ENCODE results near the gene CUEDC2. TPM values are rescaled to one million over a fixed set of nuclear protein-coding genes. Genes with fewer than 3 reads are reported as not detected.

The CUEDC2 gene
- total RNA-seq, 1 donor from 2014 or later: 64.2 TPM

DNA sequence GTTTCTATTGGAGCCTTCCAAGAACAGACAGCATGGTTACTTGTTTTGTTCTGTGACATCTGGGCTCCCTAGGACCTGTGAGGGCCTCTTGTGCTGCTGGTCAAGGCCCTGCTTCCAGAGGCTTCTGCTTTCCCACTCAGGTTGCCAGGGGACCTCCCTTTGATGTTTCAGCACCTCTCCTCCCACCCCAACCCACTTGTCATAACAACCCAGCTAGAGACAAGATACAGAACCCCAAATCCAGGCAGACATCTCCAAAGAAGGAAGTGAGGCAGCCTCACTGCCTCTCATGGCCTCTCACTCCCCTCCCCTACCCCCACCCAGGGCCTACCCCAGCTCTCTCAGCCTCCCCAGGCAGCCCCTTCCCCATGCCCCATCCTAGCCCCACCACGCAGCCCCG, 25.6 kb downstream of the CUEDC2 start:
- Mint-ChIP-seq H3K27ac (peak overlapping the region; percentile 76), H3K4me3 (peak overlapping the region; percentile 19), H3K27me3 (peaks cover 21% of the 10 kb centered on the region), H3K36me3 (ENCODE audit: low read depth) (peaks cover 26% of the 10 kb centered on the region), H3K4me1 (peaks cover 37% of the 10 kb centered on the region), H3K9me3 (no peaks in the 10 kb centered on the region)
- intact Hi-C loops (cut with micrococcal nuclease): no loop called here
- no peak for DNase-seq

DNA sequence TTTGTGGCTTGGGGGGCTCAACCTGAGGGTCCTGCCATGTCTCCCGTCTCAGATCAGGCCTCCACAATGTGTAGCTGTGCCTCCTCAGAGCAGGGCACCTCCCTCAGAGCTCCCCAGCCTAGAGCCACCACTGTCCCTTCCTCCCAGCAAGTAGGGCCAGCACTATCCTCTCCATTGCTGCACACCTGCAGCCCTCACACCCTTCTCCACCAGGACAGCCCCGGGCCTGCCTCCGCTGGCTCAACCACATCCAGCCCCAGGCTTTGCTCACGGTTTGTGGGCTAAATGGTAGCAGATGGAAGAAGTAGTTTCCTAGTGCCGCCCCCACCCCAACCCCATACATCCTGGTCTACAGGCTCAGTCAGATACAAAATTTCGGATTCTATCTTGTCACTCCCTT, 26.7 kb downstream of the CUEDC2 start:
- Mint-ChIP-seq H3K27ac (no peak overlapping the region), H3K36me3 (ENCODE audit: low read depth) (peaks cover 33% of the 10 kb centered on the region), H3K9me3 (no peaks in the 10 kb centered on the region), H3K27me3 (peaks cover 13% of the 10 kb centered on the region), H3K4me3 (no peak overlapping the region), H3K4me1 (peaks cover 27% of the 10 kb centered on the region)
- intact Hi-C loops (cut with micrococcal nuclease): no loop called here
- no peak for DNase-seq

GRCh38 chr10:102405108-102405571, 27.2 kb downstream of the CUEDC2 start:
- intact Hi-C loops (cut with micrococcal nuclease): no loop called here
- H3K27me3 Mint-ChIP-seq: peaks cover 13% of the 10 kb centered on the region
- no peak for DNase-seq
- H3K4me3 Mint-ChIP-seq: no peak overlapping the region
- peaks cover 31% of the 10 kb centered on the region for H3K4me1 Mint-ChIP-seq
- no peak overlapping the region for H3K27ac Mint-ChIP-seq
- no peaks in the 10 kb centered on the region for H3K9me3 Mint-ChIP-seq
- peaks cover 38% of the 10 kb centered on the region for H3K36me3 Mint-ChIP-seq (ENCODE audit: low read depth)

DNA sequence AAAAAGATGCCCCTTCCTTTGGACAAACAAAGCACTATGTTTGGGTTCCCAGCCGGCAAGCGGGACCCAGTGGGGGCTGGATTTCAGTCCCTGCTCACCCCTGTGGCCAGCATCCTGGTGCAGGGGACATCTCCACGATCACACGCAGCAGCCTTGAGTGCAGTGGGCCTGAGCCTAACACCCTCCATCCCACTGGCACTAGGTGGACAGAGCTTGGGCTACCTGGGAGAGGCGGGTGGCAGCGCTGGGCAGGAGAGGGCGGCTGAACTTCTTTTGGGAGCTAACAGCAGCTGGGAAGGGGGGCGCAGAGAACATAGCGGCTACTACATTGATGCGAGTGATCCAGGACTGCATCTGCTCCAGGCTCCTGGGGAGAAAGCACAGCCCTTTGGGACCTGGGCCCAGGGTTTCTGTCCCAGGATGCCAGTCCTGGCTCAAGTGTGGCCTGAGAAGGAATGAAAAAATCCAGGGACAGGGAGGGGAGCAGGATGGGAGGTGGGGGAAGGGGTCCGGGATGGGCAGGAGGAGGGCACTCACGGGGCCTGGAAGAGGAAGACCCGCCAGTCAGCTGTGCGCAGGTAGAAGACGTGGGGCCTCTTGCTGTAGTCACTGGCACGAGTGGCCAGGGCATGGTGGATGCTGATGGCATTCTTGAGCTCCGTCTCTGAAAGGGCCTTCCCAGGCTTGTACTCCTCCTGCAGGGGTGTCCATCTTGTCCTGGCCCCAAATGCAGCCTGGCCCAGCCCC, 27.8 kb downstream of the CUEDC2 start:
- no peak overlapping the region for H3K27ac Mint-ChIP-seq
- H3K4me1 Mint-ChIP-seq: peaks cover 31% of the 10 kb centered on the region
- intact Hi-C loops (cut with micrococcal nuclease): no loop called here
- H3K9me3 Mint-ChIP-seq: no peaks in the 10 kb centered on the region
- H3K27me3 Mint-ChIP-seq: peaks cover 7% of the 10 kb centered on the region
- no peak overlapping the region for H3K4me3 Mint-ChIP-seq
- DNase-seq: no peak
- peaks cover 42% of the 10 kb centered on the region for H3K36me3 Mint-ChIP-seq (ENCODE audit: low read depth)

DNA sequence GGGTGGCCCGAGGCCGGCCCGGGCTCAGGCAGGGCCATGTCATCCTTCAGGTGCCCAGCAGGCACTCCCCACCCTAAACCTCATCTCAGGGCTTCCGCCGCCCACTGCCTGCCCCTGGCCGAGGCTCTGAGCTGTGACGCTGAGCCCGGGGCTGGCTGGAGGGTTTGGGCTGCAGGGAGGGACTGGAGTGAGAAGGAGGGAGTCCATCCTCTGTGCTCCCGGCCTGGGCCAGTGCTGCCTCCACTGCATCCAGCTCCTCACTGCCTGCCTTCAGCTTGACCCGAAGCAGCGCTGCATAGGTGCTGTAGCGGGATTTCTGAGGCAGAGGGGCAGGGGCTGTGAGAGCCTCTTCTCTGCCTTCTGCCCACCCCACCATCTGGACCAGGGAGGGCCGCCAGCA, 29.3 kb downstream of the CUEDC2 start:
- Mint-ChIP-seq H3K9me3 (no peaks in the 10 kb centered on the region), H3K27ac (no peak overlapping the region), H3K27me3 (peaks cover 1% of the 10 kb centered on the region), H3K4me1 (peaks cover 33% of the 10 kb centered on the region), H3K36me3 (ENCODE audit: low read depth) (peaks cover 50% of the 10 kb centered on the region), H3K4me3 (no peak overlapping the region)
- DNase-seq: no peak
- intact Hi-C loops (cut with micrococcal nuclease): no loop called here

- Mint-ChIP-seq H3K4me3 (no peak overlapping the region), H3K27ac (peak overlapping the region; percentile 70), H3K36me3 (ENCODE audit: low read depth) (peaks cover 56% of the 10 kb centered on the region), H3K4me1 (peaks cover 34% of the 10 kb centered on the region), H3K27me3 (no peaks in the 10 kb centered on the region), H3K9me3 (no peaks in the 10 kb centered on the region)
- intact Hi-C loops (cut with micrococcal nuclease): no loop called here
- DNase-seq: no peak
Measured at GRCh38 chr10:102402512-102402896, 29.9 kb downstream of the CUEDC2 start.

DNA sequence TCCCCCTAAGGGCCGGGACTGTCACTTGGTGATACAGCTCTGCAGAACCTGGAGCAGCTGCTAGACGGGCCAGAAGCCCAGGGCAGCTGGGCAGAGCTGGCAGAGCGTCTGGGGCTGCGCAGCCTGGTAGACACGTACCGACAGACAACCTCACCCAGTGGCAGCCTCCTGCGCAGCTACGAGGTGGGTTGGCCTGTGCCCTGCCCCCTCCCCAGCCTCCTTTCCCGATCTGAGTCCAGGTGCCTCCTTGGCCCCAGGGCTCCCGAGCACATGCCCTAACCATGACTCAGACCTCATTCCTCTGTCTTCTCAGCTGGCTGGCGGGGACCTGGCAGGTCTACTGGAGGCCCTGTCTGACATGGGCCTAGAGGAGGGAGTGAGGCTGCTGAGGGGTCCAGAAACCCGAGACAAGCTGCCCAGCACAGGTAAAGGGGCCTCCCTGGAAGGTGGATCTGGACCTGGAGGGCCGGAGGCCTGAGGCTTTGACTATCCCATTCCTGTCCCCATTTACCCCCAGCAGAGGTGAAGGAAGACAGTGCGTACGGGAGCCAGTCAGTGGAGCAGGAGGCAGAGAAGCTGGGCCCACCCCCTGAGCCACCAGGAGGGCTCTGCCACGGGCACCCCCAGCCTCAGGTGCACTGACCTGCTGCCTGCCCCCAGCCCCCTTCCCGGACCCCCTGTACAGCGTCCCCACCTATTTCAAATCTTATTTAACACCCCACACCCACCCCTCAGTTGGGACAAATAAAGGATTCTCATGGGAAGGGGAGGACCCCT, 30.5 kb downstream of the CUEDC2 start:
- no peak overlapping the region for H3K4me3 Mint-ChIP-seq
- intact Hi-C loops (cut with micrococcal nuclease): no loop called here
- no peaks in the 10 kb centered on the region for H3K9me3 Mint-ChIP-seq
- no peaks in the 10 kb centered on the region for H3K27me3 Mint-ChIP-seq
- peaks cover 61% of the 10 kb centered on the region for H3K36me3 Mint-ChIP-seq (ENCODE audit: low read depth)
- peak overlapping the region; percentile 70 for H3K27ac Mint-ChIP-seq
- peak; percentile 59 for DNase-seq
- peaks cover 38% of the 10 kb centered on the region for H3K4me1 Mint-ChIP-seq

- Mint-ChIP-seq H3K27ac (peak overlapping the region; percentile 25), H3K4me3 (no peak overlapping the region), H3K27me3 (no peaks in the 10 kb centered on the region), H3K36me3 (ENCODE audit: low read depth) (peaks cover 68% of the 10 kb centered on the region), H3K4me1 (peaks cover 38% of the 10 kb centered on the region), H3K9me3 (no peaks in the 10 kb centered on the region)
- intact Hi-C loops (cut with micrococcal nuclease): no loop called here
- DNase-seq: peak; percentile 57
Measured at GRCh38 chr10:102401342-102401654, 31.1 kb downstream of the CUEDC2 start.

GRCh38 chr10:102400598-102401341, 31.6 kb downstream of the CUEDC2 start:
- Mint-ChIP-seq H3K4me3 (peak overlapping the region; percentile 90), H3K9me3 (no peaks in the 10 kb centered on the region), H3K27ac (peak overlapping the region; percentile 15), H3K36me3 (ENCODE audit: low read depth) (peaks cover 73% of the 10 kb centered on the region), H3K27me3 (no peaks in the 10 kb centered on the region), H3K4me1 (peaks cover 40% of the 10 kb centered on the region)
- intact Hi-C loops (cut with micrococcal nuclease): no loop called here
- DNase-seq: peak; percentile 56

DNA sequence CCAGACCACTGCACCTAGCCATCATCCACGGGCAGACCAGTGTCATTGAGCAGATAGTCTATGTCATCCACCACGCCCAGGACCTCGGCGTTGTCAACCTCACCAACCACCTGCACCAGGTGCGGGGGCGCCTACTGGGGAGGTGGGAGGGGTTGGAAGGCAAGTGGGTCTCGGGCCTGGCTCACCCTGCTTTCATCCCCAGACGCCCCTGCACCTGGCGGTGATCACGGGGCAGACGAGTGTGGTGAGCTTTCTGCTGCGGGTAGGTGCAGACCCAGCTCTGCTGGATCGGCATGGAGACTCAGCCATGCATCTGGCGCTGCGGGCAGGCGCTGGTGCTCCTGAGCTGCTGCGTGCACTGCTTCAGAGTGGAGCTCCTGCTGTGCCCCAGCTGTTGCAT, 32.3 kb downstream of the CUEDC2 start:
- no peaks in the 10 kb centered on the region for H3K27me3 Mint-ChIP-seq
- intact Hi-C loops (cut with micrococcal nuclease): no loop called here
- no peak for DNase-seq
- peaks cover 36% of the 10 kb centered on the region for H3K4me1 Mint-ChIP-seq
- peak overlapping the region; percentile 90 for H3K4me3 Mint-ChIP-seq
- H3K27ac Mint-ChIP-seq: peak overlapping the region; percentile 79
- no peaks in the 10 kb centered on the region for H3K9me3 Mint-ChIP-seq
- H3K36me3 Mint-ChIP-seq (ENCODE audit: low read depth): peaks cover 76% of the 10 kb centered on the region

DNA sequence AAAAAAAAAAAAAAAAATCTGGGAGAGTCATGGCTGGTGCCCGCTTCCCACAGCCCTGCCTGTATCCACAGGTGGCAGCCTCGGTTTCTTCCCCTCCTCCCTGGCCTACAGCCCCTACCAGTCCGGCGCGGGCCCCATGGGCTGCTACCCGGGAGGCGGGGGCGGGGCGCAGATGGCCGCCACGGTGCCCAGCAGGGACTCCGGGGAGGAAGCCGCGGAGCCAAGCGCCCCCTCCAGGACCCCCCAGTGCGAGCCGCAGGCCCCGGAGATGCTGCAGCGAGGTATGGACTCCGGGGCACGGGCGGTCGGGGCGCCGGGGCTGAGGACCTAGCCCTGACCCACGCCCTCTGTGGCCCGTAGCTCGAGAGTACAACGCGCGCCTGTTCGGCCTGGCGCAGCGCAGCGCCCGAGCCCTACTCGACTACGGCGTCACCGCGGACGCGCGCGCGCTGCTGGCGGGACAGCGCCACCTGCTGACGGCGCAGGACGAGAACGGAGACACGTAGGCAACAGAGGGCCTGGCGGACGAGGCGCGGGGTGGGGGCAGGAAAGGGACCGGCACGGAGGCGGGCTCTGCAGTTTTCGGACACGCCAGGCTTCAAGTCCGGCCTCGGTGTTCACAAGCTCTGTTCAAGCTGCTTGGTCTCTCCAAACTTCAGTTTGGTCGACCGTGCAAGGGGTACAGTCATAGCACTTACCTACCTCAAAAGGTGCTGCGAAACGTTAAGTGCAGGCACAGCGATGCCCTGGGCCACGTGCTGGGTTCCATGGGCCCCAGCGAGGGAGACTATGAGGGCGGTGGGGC, 33.0 kb downstream of the CUEDC2 start:
- Mint-ChIP-seq H3K4me1 (peaks cover 36% of the 10 kb centered on the region), H3K27ac (peak overlapping the region; percentile 79), H3K4me3 (peak overlapping the region; percentile 90), H3K9me3 (no peaks in the 10 kb centered on the region), H3K27me3 (no peaks in the 10 kb centered on the region), H3K36me3 (ENCODE audit: low read depth) (peaks cover 77% of the 10 kb centered on the region)
- peak; percentile 97 for DNase-seq
- intact Hi-C loops (cut with micrococcal nuclease): loop anchor here (1.0 kb wide), 1 partner anchor 169 kb away; no protein-coding TSS in a partner anchor

DNA sequence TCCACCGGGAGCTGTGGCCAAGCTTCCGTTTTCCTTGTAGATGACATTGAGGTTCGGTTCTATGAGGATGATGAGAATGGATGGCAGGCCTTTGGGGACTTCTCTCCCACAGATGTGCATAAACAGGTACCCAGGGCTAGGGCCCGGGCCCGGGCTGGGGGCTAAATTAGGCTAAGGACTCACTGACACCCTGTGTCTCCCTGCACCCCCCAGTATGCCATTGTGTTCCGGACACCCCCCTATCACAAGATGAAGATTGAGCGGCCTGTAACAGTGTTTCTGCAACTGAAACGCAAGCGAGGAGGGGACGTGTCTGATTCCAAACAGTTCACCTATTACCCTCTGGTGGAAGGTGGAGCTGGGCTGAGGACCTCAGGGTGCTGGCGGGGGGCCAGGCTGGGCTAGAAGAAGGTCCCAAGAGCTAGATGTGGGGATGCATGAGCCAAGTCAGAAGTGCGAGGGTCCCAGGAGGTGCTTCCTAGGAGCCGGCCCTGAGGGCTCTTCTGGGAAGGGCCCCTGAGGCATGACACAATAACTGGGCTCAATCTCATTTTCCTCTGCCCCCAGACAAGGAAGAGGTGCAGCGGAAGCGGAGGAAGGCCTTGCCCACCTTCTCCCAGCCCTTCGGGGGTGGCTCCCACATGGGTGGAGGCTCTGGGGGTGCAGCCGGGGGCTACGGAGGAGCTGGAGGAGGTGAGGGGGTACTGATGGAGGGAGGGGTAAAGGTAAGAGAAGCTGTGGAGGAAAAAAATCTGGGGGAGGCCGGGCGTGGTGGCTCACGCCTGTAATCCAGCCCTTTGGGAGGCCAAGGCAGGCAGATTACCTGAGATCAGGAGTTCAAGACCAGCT, 34.0 kb downstream of the CUEDC2 start:
- no peaks in the 10 kb centered on the region for H3K9me3 Mint-ChIP-seq
- H3K4me3 Mint-ChIP-seq: peak overlapping the region; percentile 90
- H3K27ac Mint-ChIP-seq: peak overlapping the region; percentile 73
- no peaks in the 10 kb centered on the region for H3K27me3 Mint-ChIP-seq
- intact Hi-C loops (cut with micrococcal nuclease): loop anchor here (1.0 kb wide), 1 partner anchor 168 kb away; no protein-coding TSS in a partner anchor
- peak; percentile 63 for DNase-seq
- peaks cover 38% of the 10 kb centered on the region for H3K4me1 Mint-ChIP-seq
- H3K36me3 Mint-ChIP-seq (ENCODE audit: low read depth): peaks cover 72% of the 10 kb centered on the region

Data from activated CD4-positive, alpha-beta T cell treated with anti-CD3 and anti-CD28 coated beads, Interleukin-2, amount 10 ng/mL, durations not matched to agents 24 days and 14 days (primary cell).